GM23338 (cell line): ENCODE data around the gene ETFA. TPM values are rescaled to one million over a fixed set of nuclear protein-coding genes. Genes with fewer than 3 reads are reported as not detected.

Experiments used
- CTCF ChIP-seq, 2 experiments: fragments of 200-600 bp in 1 of 2; sonication (generic) in 1 of 2; conservative IDR thresholded peaks; 2 replicates each; pipeline versions ENCODE4 v1.5.1 to v1.6.1; 2016 to 2017; ENCODE audit warnings: antibody characterized with exemption in 2 of 2, low read depth in 2 of 2, mild to moderate bottlenecking in 2 of 2, moderate library complexity in 1 of 2
- ETS1 ChIP-seq: IDR thresholded peaks from 2 replicates; pipeline ENCODE4 v1.6.1; 2016; ENCODE audit warnings: antibody characterized with exemption
- NANOG ChIP-seq: IDR thresholded peaks from 2 replicates; pipeline ENCODE4 v1.6.1; 2016; ENCODE audit warnings: antibody characterized with exemption, borderline replicate concordance
- REST ChIP-seq: IDR thresholded peaks from one replicate; pipeline ENCODE4 v1.6.1; 2018; ENCODE audit warnings: antibody characterized with exemption; ENCODE audit not compliant: unreplicated experiment
- ZNF462 ChIP-seq: fragments of 250-450 bp; sonication (Bioruptor Pico); IDR thresholded peaks from 2 replicates; pipeline ENCODE4 v1.5.0; 2020; ENCODE audit warnings: mild to moderate bottlenecking, moderate library complexity
- polyA plus RNA-seq: library from polyadenylated mRNA; unstranded; fragments of >200 nt; fragmentation: Nextera tagmentation; extraction: Ambion mirVana; gene quantifications from 2 replicates; pipeline ENCODE4 v1.2.1, GENCODE V29; 2016
- total RNA-seq: library from RNA; depleted of rRNA; stranded (reverse); fragments of >200 nt; shearing (Covaris generic); gene quantifications from 2 replicates; pipeline ENCODE4 v1.2.3, GENCODE V29; 2014

ETFA gene
- total and polyA plus RNA-seq, 2 experiments from 2014 or later = 52.9 to 69.1 TPM

- no peak for TF ChIP-seq ZNF462
- TF ChIP-seq CTCF (conservative IDR thresholded peaks at IDR 0.05; ENCODE audit: low read depth in 2 of 2) = no peak
- TF ChIP-seq ETS1 = no peak
- TF ChIP-seq REST = no peak
- TF ChIP-seq NANOG = no peak
These were observed 117.3 kb downstream of the ETFA start (continued) for GRCh38 chr15:76193934-76194333.
